Keratinocyte (primary cell): ENCODE results near the gene KIF21A.

Source experiments
- CTCF ChIP-seq, 3 experiments: IDR thresholded peaks in 1 of 3; conservative IDR thresholded peaks in 1 of 3; optimal IDR thresholded peaks in 1 of 3; 2 replicates in 2 of 3; 3 replicates in 1 of 3; pipeline versions ENCODE3 to v1.5.1; 2011; ENCODE audit warnings: low read length in 3 of 3, mild to moderate bottlenecking in 3 of 3, moderate library complexity in 2 of 3, control low read depth in 1 of 3, inconsistent platforms in 1 of 3; ENCODE audit not compliant: insufficient read depth in 2 of 3; ENCODE audit errors: extremely low read depth in 1 of 3
- EZH2 ChIP-seq: IDR thresholded peaks from one replicate; pipeline ENCODE4 v1.6.1; 2012; ENCODE audit warnings: inconsistent platforms, mild to moderate bottlenecking, low read length, moderate library complexity

- TF ChIP-seq CTCF (optimal IDR thresholded peaks at IDR 0.05 in 1 of 3, IDR thresholded peaks at IDR 0.05 in 1 of 3, conservative IDR thresholded peaks at IDR 0.05 in 1 of 3; ENCODE audit: extremely low read depth in 1 of 3, insufficient read depth in 2 of 3, low read length in 3 of 3) (no peak), EZH2 (no peak)
Observed at GRCh38 chr12:39392154-39392925, 50.6 kb downstream of the KIF21A start.
